ENCODE results near the gene PMIS2. TPM values are rescaled to one million over a fixed set of nuclear protein-coding genes. Genes with fewer than 3 reads are reported as not detected.
A peak's percentile ranks its signal among the peaks of the same experiment; 100 is the strongest.

PMIS2 gene
- not detected for total RNA-seq

- POLR2A ChIA-PET, result no interaction called here
Measured at GRCh38 chr19:35585848-35586247, at the start of gene PMIS2. PMIS2 (plus strand) TSS chr19:35586173; CDS start chr19:35586260, 87 bp downstream.

GRCh38 chr19:35539314-35539713 lies 46.7 kb upstream of the PMIS2 start:
- TF ChIP-seq CTCF (IDR thresholded peaks at IDR 0.05), result no peak
- intact Hi-C loops (cut with micrococcal nuclease), result no loop called here
- no peak overlapping the region for H3K27ac Mint-ChIP-seq
- CTCF ChIA-PET, result interaction anchor here (2.5 kb wide), 1 partner anchor 10 kb away, joined by 10 read pairs; no protein-coding TSS in a partner anchor
- no peaks in the 10 kb centered on the region for H3K9me3 Mint-ChIP-seq
- ATAC-seq (no peak), DNase-seq (no peak)
- no peak overlapping the region for H3K4me3 Mint-ChIP-seq
- POLR2A ChIA-PET, result interaction anchor here (0.7 kb wide), 1 partner anchor 75 kb away, joined by 3 read pairs; no protein-coding TSS in a partner anchor
- H3K36me3 Mint-ChIP-seq (ENCODE audit: low read depth), result peaks cover 10% of the 10 kb centered on the region
- H3K4me1 Mint-ChIP-seq (ENCODE audit: low read depth), result peaks cover 11% of the 10 kb centered on the region
- H3K27me3 Mint-ChIP-seq, result no peaks in the 10 kb centered on the region

More at GRCh38 chr19:35585848-35586247, at the start of gene PMIS2:
- ATAC-seq (peak; percentile 70), DNase-seq (peak; percentile 49)
- Mint-ChIP-seq H3K4me1 (ENCODE audit: low read depth) (no peaks in the 10 kb centered on the region), H3K27ac (no peak within 1 kb of the TSS), H3K36me3 (ENCODE audit: low read depth) (no peaks in the 10 kb centered on the region), H3K9me3 (no peaks in the 10 kb centered on the region), H3K27me3 (peaks cover 11% of the 10 kb centered on the region), H3K4me3 (no peak within 1 kb of the TSS)
- CTCF ChIA-PET, result no interaction called here
- intact Hi-C loops (cut with micrococcal nuclease), result no loop called here
- TF ChIP-seq CTCF (IDR thresholded peaks at IDR 0.05), result no peak

GRCh38 chr19:35539850-35540249 lies 46.1 kb upstream of the PMIS2 start:
- intact Hi-C loops (cut with micrococcal nuclease), result no loop called here
- no peak for DNase-seq
- H3K27me3 Mint-ChIP-seq, result no peaks in the 10 kb centered on the region
- ChIA-PET POLR2A (no interaction called here), CTCF (no interaction called here)
- no peak for TF ChIP-seq CTCF (IDR thresholded peaks at IDR 0.05)
- peaks cover 16% of the 10 kb centered on the region for H3K4me1 Mint-ChIP-seq (ENCODE audit: low read depth)
- H3K4me3 Mint-ChIP-seq, result no peak overlapping the region
- H3K9me3 Mint-ChIP-seq, result no peaks in the 10 kb centered on the region
- no peak for ATAC-seq
- no peak overlapping the region for H3K27ac Mint-ChIP-seq
- H3K36me3 Mint-ChIP-seq (ENCODE audit: low read depth), result peaks cover 15% of the 10 kb centered on the region

GRCh38 chr19:35540356-35540927 lies 45.5 kb upstream of the PMIS2 start:
- H3K27ac Mint-ChIP-seq, result no peak overlapping the region
- no peaks in the 10 kb centered on the region for H3K27me3 Mint-ChIP-seq
- peaks cover 16% of the 10 kb centered on the region for H3K4me1 Mint-ChIP-seq (ENCODE audit: low read depth)
- intact Hi-C loops (cut with micrococcal nuclease), result no loop called here
- H3K9me3 Mint-ChIP-seq, result no peaks in the 10 kb centered on the region
- ChIA-PET POLR2A (no interaction called here), CTCF (interaction anchor here (1.9 kb wide), 1 partner anchor 30 kb away, joined by 6 read pairs; no protein-coding TSS in a partner anchor)
- ATAC-seq, result no peak
- no peak overlapping the region for H3K4me3 Mint-ChIP-seq
- no peak for DNase-seq
- peaks cover 16% of the 10 kb centered on the region for H3K36me3 Mint-ChIP-seq (ENCODE audit: low read depth)
- TF ChIP-seq CTCF (IDR thresholded peaks at IDR 0.05), result no peak

GRCh38 chr19:35542209-35542608 lies 43.8 kb upstream of the PMIS2 start:
- DNase-seq (no peak), ATAC-seq (no peak)
- POLR2A ChIA-PET, result no interaction called here
- H3K9me3 Mint-ChIP-seq, result no peaks in the 10 kb centered on the region
- peaks cover 28% of the 10 kb centered on the region for H3K4me1 Mint-ChIP-seq (ENCODE audit: low read depth)
- peaks cover 28% of the 10 kb centered on the region for H3K36me3 Mint-ChIP-seq (ENCODE audit: low read depth)
- no peaks in the 10 kb centered on the region for H3K27me3 Mint-ChIP-seq
- no peak overlapping the region for H3K27ac Mint-ChIP-seq
- intact Hi-C loops (cut with micrococcal nuclease), result no loop called here
- H3K4me3 Mint-ChIP-seq, result no peak overlapping the region
- CTCF ChIA-PET, result interaction anchor here (1.2 to 1.9 kb wide), 2 partner anchors 27 to 32 kb away, joined by 3 to 6 read pairs; no protein-coding TSS in a partner anchor
- no peak for TF ChIP-seq CTCF (IDR thresholded peaks at IDR 0.05)

Data from activated CD8-positive, alpha-beta T cell treated with anti-CD3 and anti-CD28 coated beads for 36 hours (primary cell).